Chondrocyte (in vitro differentiated cells): ENCODE data around the gene FSIP1. TPM values are rescaled to one million over a fixed set of nuclear protein-coding genes. Genes with fewer than 3 reads are reported as not detected.
A peak's percentile ranks its signal among the peaks of the same experiment; 100 is the strongest.

Experiments
- DNase-seq: peaks from one replicate; pipeline ENCODE4 v3.0.0; 2021; ENCODE audit warnings: mixed read lengths, low spot score
- H3K27ac Mint-ChIP-seq: one replicate; pipeline ENCODE4 v1.8.0; 2021; ENCODE audit warnings: mild to moderate bottlenecking, moderate library complexity, mixed read lengths; ENCODE audit not compliant: unreplicated experiment
- H3K27me3 Mint-ChIP-seq: 2 replicates; pipeline ENCODE4 v1.8.0; 2021; ENCODE audit warnings: low read depth, mixed read lengths
- H3K36me3 Mint-ChIP-seq: 2 replicates; pipeline ENCODE4 v1.8.0; 2021; ENCODE audit warnings: low read depth, mixed read lengths
- H3K4me1 Mint-ChIP-seq: 2 replicates; pipeline ENCODE4 v1.8.0; 2021; ENCODE audit warnings: low read depth, mild to moderate bottlenecking, mixed read lengths
- H3K4me3 Mint-ChIP-seq: one replicate; pipeline ENCODE4 v1.8.0; 2021; ENCODE audit warnings: mild to moderate bottlenecking, moderate library complexity, mixed read lengths; ENCODE audit not compliant: unreplicated experiment
- H3K9me3 Mint-ChIP-seq: 2 replicates; pipeline ENCODE4 v1.8.0; 2021; ENCODE audit warnings: low read depth, mixed read lengths
- CTCF ChIP-seq: fragments of 200-600 bp; sonication (generic); IDR thresholded peaks from 2 replicates; pipeline ENCODE4 v1.5.0; 2021; ENCODE audit warnings: antibody characterized with exemption, mild to moderate bottlenecking, moderate library complexity
- total RNA-seq: library from RNA; stranded (reverse); gene quantifications from 3 replicates; pipeline ENCODE4 v1.2.1, GENCODE V29; 2021

FSIP1 gene
- total RNA-seq, 1 donor from 2014 or later: 0.40 TPM

GRCh38 chr15:39699516-39700374, 82.9 kb downstream of the FSIP1 start:
- Mint-ChIP-seq H3K9me3 (no peaks in the 10 kb centered on the region), H3K36me3 (no peaks in the 10 kb centered on the region), H3K27ac (peak overlapping the region; percentile 23), H3K27me3 (no peaks in the 10 kb centered on the region), H3K4me1 (peaks cover 11% of the 10 kb centered on the region), H3K4me3 (no peak overlapping the region)
- DNase-seq: no peak
- TF ChIP-seq CTCF: no peak

- Mint-ChIP-seq H3K27me3 (no peaks in the 10 kb centered on the region), H3K36me3 (no peaks in the 10 kb centered on the region), H3K4me3 (no peak overlapping the region), H3K27ac (no peak overlapping the region), H3K9me3 (no peaks in the 10 kb centered on the region), H3K4me1 (peaks cover 6% of the 10 kb centered on the region)
- DNase-seq: no peak
- no peak for TF ChIP-seq CTCF
Measured at GRCh38 chr15:39698444-39699390, 83.9 kb downstream of the FSIP1 start.

- no peak overlapping the region for H3K4me3 Mint-ChIP-seq
- TF ChIP-seq CTCF: no peak
- no peaks in the 10 kb centered on the region for H3K9me3 Mint-ChIP-seq
- peaks cover 6% of the 10 kb centered on the region for H3K4me1 Mint-ChIP-seq
- no peak overlapping the region for H3K27ac Mint-ChIP-seq
- DNase-seq: no peak
- no peaks in the 10 kb centered on the region for H3K36me3 Mint-ChIP-seq
- H3K27me3 Mint-ChIP-seq: no peaks in the 10 kb centered on the region
Measured at GRCh38 chr15:39697509-39697908, 85.1 kb downstream of the FSIP1 start.

GRCh38 chr15:39695793-39696192, 86.8 kb downstream of the FSIP1 start:
- no peak for DNase-seq
- no peaks in the 10 kb centered on the region for H3K36me3 Mint-ChIP-seq
- no peak overlapping the region for H3K4me3 Mint-ChIP-seq
- H3K27me3 Mint-ChIP-seq: no peaks in the 10 kb centered on the region
- TF ChIP-seq CTCF: no peak
- H3K4me1 Mint-ChIP-seq: peaks cover 6% of the 10 kb centered on the region
- H3K27ac Mint-ChIP-seq: no peak overlapping the region
- no peaks in the 10 kb centered on the region for H3K9me3 Mint-ChIP-seq
